Keratinocyte (primary cell): ENCODE data around the gene MTHFD2L. TPM values are rescaled to one million over a fixed set of nuclear protein-coding genes. Genes with fewer than 3 reads are reported as not detected.

Experiments used
- DNase-seq: peaks from one replicate; pipeline ENCODE4 v3.0.0-alpha.2; 2011; ENCODE audit warnings: low read depth, missing footprints, low spot score
- FAIRE-seq: peaks from 2 replicates; lab custom pipeline; 2011; peaks lifted over from hg19 to GRCh38; lab: Jason Lieb, UNC
- H2AFZ ChIP-seq: 2 replicates; pipeline ENCODE4 v1.6.0; 2012; ENCODE audit warnings: low read length, control low read depth, inconsistent platforms; ENCODE audit not compliant: control insufficient read depth
- H3K27ac ChIP-seq: 2 replicates; pipeline ENCODE4 v1.5.1; 2011; ENCODE audit warnings: low read length; ENCODE audit not compliant: control insufficient read depth, insufficient read depth
- H3K27me3 ChIP-seq: 3 replicates; pipeline ENCODE4 v1.6.0; 2011; ENCODE audit warnings: low read length; ENCODE audit not compliant: control insufficient read depth, insufficient read depth; ENCODE audit errors: extremely low read depth
- H3K36me3 ChIP-seq, 2 experiments: 2 replicates in 1 of 2; 3 replicates in 1 of 2; pipeline ENCODE4 v1.5.1; 2011; ENCODE audit warnings: low read length in 2 of 2, mild to moderate bottlenecking in 1 of 2; ENCODE audit not compliant: control insufficient read depth in 2 of 2, insufficient read depth in 2 of 2; ENCODE audit errors: extremely low read depth in 1 of 2
- H3K4me1 ChIP-seq: 3 replicates; pipeline ENCODE4 v1.5.1; 2011; ENCODE audit warnings: low read length; ENCODE audit not compliant: control insufficient read depth, insufficient read depth; ENCODE audit errors: extremely low read depth
- H3K4me2 ChIP-seq: 3 replicates; pipeline ENCODE4 v1.6.0; 2011; ENCODE audit warnings: low read depth, low read length; ENCODE audit not compliant: control insufficient read depth, insufficient read depth; ENCODE audit errors: extremely low read depth
- H3K4me3 ChIP-seq, 3 experiments: fragments of 200-600 bp in 1 of 3; sonication (generic) in 1 of 3; 2 replicates in 2 of 3; 3 replicates in 1 of 3; pipeline ENCODE4 v1.5.1; 2011 to 2016; ENCODE audit warnings: low read length in 3 of 3, mild to moderate bottlenecking in 3 of 3, control low read depth in 2 of 3, inconsistent platforms in 1 of 3, low read depth in 1 of 3, mixed read lengths in 1 of 3, mixed run types in 1 of 3, moderate library complexity in 1 of 3; ENCODE audit not compliant: control insufficient read depth in 2 of 3, insufficient read depth in 2 of 3; ENCODE audit errors: extremely low read depth in 1 of 3
- H3K79me2 ChIP-seq: 2 replicates; pipeline ENCODE4 v1.6.0; 2012; ENCODE audit warnings: low read length; ENCODE audit not compliant: control insufficient read depth, insufficient read depth
- H3K9ac ChIP-seq: 3 replicates; pipeline ENCODE4 v1.6.0; 2011; ENCODE audit warnings: low read length; ENCODE audit not compliant: control insufficient read depth, insufficient read depth; ENCODE audit errors: extremely low read depth
- H3K9me1 ChIP-seq: 3 replicates; pipeline ENCODE4 v1.6.0; 2011; ENCODE audit warnings: low read length; ENCODE audit not compliant: control insufficient read depth, insufficient read depth; ENCODE audit errors: extremely low read depth
- H3K9me3 ChIP-seq: 2 replicates; pipeline ENCODE4 v1.5.1; 2012; ENCODE audit warnings: low read depth, low read length; ENCODE audit not compliant: control insufficient read depth
- H4K20me1 ChIP-seq: 3 replicates; pipeline ENCODE4 v1.6.0; 2011; ENCODE audit warnings: low read length; ENCODE audit not compliant: control insufficient read depth, insufficient read depth; ENCODE audit errors: extremely low read depth
- EZH2 ChIP-seq: IDR thresholded peaks from one replicate; pipeline ENCODE4 v1.6.1; 2012; ENCODE audit warnings: inconsistent platforms, mild to moderate bottlenecking, low read length, moderate library complexity
- dilution Hi-C: fragments of 300-500 bp; cut with MboI; formaldehyde crosslinking; loops from one replicate; pipeline ENCODE4 v1.7.0; 2020; ENCODE audit warnings: low sequenced_read_pairs; ENCODE audit not compliant: extremely low pct_ligation_motif_present
- polyA plus RNA-seq, 5 experiments: library from polyadenylated mRNA; depleted of rRNA in 3 of 5; stranded (reverse) in 3 of 5; stranded (forward) in 1 of 5; unstranded in 1 of 5; fragments of >200 nt; gene quantifications; 1 replicate in 1 of 5; 2 replicates in 3 of 5; 3 replicates in 1 of 5; pipeline versions ENCODE4 v1.2.1 to v1.2.3, GENCODE V29; 2011 to 2012; ENCODE audit warnings: missing spikeins in 2 of 5, low read depth in 1 of 5, low replicate concordance in 1 of 5
- TF ChIP-seq, protein P1 (sequence below), 3 experiments: IDR thresholded peaks in 1 of 3; conservative IDR thresholded peaks in 1 of 3; optimal IDR thresholded peaks in 1 of 3; 2 replicates in 2 of 3; 3 replicates in 1 of 3; pipeline versions ENCODE3 to v1.5.1; 2011; ENCODE audit warnings: low read length in 3 of 3, mild to moderate bottlenecking in 3 of 3, moderate library complexity in 2 of 3, control low read depth in 1 of 3, inconsistent platforms in 1 of 3; ENCODE audit not compliant: insufficient read depth in 2 of 3; ENCODE audit errors: extremely low read depth in 1 of 3

MTHFD2L gene
- polyA plus RNA-seq, 1 donor (not counting 4 experiments of a cell fraction or from before 2014, with no cell fraction given), result 30.4 TPM

DNA sequence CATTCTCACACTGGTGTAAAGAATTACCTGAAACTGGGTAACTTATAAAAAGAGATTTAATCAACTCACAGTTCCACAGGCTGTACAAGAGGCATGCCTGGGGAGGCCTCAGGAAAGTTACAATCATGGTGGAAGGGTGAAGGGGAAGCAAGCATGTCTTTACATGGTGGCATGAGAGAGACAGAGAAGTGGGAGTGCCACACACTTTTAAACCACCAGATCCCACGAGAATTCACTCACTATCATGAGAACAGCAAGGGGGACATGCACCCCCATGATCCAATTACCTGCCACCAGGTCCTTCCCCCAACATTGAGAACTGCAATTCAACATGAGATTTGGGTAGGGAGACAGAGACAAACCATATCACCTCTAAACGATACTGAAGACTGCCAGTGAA lies 173.3 kb downstream of the MTHFD2L start:
- no peak overlapping the region for H3K9ac ChIP-seq

DNA sequence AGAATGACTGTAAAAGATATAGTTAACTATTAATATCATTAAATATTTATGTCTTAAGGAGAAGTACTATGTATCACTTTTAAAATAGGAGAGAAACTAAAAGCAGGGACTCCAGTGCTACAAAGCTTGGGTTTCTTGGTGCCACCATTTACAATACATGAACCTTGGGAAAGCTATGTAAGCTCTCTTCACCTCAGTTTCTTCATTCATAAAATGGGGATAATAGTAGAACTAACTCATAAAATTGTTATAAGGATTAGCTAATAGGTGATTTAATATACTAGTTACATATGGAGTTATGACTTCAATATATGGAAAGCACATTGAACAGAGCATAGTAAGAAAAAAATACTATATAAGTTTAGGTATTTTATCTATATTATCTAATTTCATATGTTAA lies 174.0 kb downstream of the MTHFD2L start:
- no peaks in the 10 kb centered on the region for H3K36me3 ChIP-seq
- H3K27ac ChIP-seq, result no peak overlapping the region
- no peaks in the 10 kb centered on the region for H3K9me1 ChIP-seq
- H2AFZ ChIP-seq, result no peak overlapping the region
- no peak for DNase-seq
- no peak overlapping the region for H3K4me3 ChIP-seq
- H3K9ac ChIP-seq, result no peak overlapping the region
- H4K20me1 ChIP-seq, result no peaks in the 10 kb centered on the region
- no peak overlapping the region for H3K4me2 ChIP-seq
- H3K27me3 ChIP-seq, result no peaks in the 10 kb centered on the region
- peaks cover 21% of the 10 kb centered on the region for H3K4me1 ChIP-seq
- TF ChIP-seq, protein P1, sequence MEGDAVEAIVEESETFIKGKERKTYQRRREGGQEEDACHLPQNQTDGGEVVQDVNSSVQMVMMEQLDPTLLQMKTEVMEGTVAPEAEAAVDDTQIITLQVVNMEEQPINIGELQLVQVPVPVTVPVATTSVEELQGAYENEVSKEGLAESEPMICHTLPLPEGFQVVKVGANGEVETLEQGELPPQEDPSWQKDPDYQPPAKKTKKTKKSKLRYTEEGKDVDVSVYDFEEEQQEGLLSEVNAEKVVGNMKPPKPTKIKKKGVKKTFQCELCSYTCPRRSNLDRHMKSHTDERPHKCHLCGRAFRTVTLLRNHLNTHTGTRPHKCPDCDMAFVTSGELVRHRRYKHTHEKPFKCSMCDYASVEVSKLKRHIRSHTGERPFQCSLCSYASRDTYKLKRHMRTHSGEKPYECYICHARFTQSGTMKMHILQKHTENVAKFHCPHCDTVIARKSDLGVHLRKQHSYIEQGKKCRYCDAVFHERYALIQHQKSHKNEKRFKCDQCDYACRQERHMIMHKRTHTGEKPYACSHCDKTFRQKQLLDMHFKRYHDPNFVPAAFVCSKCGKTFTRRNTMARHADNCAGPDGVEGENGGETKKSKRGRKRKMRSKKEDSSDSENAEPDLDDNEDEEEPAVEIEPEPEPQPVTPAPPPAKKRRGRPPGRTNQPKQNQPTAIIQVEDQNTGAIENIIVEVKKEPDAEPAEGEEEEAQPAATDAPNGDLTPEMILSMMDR (optimal IDR thresholded peaks at IDR 0.05 in 1 of 3, IDR thresholded peaks at IDR 0.05 in 1 of 3, conservative IDR thresholded peaks at IDR 0.05 in 1 of 3; ENCODE audit: extremely low read depth in 1 of 3, insufficient read depth in 2 of 3, low read length in 3 of 3), result no peak
- no peak for TF ChIP-seq EZH2
- dilution Hi-C loops, result no loop called here
- no peaks in the 10 kb centered on the region for H3K9me3 ChIP-seq
- FAIRE-seq, result no peak
- H3K79me2 ChIP-seq, result no peaks in the 10 kb centered on the region

More for the DNA sequence above, 173.3 kb downstream of the MTHFD2L start:
- H3K9me1 ChIP-seq, result no peaks in the 10 kb centered on the region
- H3K4me2 ChIP-seq, result no peak overlapping the region
- no peaks in the 10 kb centered on the region for H3K27me3 ChIP-seq
- H3K4me1 ChIP-seq, result peaks cover 23% of the 10 kb centered on the region
- no peak overlapping the region for H3K27ac ChIP-seq
- H3K9me3 ChIP-seq, result no peaks in the 10 kb centered on the region
- DNase-seq (no peak), FAIRE-seq (no peak)
- dilution Hi-C loops, result no loop called here
- H4K20me1 ChIP-seq, result no peaks in the 10 kb centered on the region
- no peak overlapping the region for H2AFZ ChIP-seq
- no peaks in the 10 kb centered on the region for H3K79me2 ChIP-seq
- no peak overlapping the region for H3K4me3 ChIP-seq
- TF ChIP-seq, protein P1 (optimal IDR thresholded peaks at IDR 0.05 in 1 of 3, IDR thresholded peaks at IDR 0.05 in 1 of 3, conservative IDR thresholded peaks at IDR 0.05 in 1 of 3; ENCODE audit: extremely low read depth in 1 of 3, insufficient read depth in 2 of 3, low read length in 3 of 3), result no peak
- no peak for TF ChIP-seq EZH2
- H3K36me3 ChIP-seq, result no peaks in the 10 kb centered on the region
